GM13977 (cell line): ENCODE results near the gene PTPRG.

ENCODE experiments used
- DNase-seq: peaks from one replicate; pipeline ENCODE4 v3.0.0; 2012; ENCODE audit warnings: low spot score
- CTCF ChIP-seq: IDR thresholded peaks from 2 replicates; pipeline ENCODE4 v1.5.1; 2012; ENCODE audit warnings: mild to moderate bottlenecking, control low read depth; ENCODE audit not compliant: insufficient read depth; ENCODE audit errors: extremely low read depth, missing control alignments
- in situ Hi-C: fragments of 300-500 bp; cut with MboI; formaldehyde crosslinking; loops from one replicate; pipeline ENCODE4 v1.12.0; 2022; ENCODE audit warnings: low sequenced_read_pairs, low pct_unique_long_range_greater_than_20kb, mixed read lengths, inconsistent platforms; ENCODE audit not compliant: unreplicated experiment

Gene PTPRG

DNA sequence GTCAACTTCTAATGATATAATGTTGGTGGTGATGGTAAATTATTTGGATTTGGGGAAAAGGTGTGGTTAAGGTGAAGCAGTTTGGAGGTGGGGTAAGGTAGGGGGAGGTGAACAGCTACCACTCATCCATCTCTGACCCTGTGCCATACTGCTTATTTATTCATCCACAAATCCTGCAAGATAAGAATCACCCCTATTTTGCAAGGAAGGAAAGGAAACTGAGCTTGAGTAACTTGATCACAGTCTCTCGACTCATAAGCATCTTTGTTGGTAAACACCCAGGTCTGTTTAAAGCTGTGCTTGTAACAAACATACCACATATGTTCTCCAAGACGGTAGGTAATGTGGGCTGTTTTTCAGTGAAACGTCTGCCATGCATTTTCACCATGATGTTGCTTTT is 67.3 kb downstream of the PTPRG start:
- no peak for TF ChIP-seq CTCF
- in situ Hi-C loops: no loop called here
- no peak for DNase-seq

DNA sequence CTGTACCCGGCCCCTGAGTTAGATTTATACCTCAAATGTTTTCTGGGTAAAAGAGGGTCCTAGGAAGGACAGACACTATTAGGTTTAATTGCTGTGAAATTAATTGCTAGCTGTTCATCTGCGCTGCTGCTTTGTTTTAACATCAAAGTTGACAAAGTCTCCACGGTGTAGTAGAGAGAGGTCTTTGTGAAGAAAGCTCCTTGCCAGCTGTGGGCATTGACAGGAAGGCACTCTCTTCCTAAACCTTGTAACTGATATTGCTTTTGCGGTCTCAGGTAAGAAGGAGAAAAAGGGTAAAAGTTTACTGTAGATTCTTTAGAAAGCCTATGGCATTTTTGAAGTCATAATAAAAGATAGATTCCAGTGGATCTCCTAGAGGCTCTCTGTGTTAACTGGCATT is 68.1 kb downstream of the PTPRG start:
- no peak for DNase-seq
- TF ChIP-seq CTCF: no peak
- in situ Hi-C loops: no loop called here

DNA sequence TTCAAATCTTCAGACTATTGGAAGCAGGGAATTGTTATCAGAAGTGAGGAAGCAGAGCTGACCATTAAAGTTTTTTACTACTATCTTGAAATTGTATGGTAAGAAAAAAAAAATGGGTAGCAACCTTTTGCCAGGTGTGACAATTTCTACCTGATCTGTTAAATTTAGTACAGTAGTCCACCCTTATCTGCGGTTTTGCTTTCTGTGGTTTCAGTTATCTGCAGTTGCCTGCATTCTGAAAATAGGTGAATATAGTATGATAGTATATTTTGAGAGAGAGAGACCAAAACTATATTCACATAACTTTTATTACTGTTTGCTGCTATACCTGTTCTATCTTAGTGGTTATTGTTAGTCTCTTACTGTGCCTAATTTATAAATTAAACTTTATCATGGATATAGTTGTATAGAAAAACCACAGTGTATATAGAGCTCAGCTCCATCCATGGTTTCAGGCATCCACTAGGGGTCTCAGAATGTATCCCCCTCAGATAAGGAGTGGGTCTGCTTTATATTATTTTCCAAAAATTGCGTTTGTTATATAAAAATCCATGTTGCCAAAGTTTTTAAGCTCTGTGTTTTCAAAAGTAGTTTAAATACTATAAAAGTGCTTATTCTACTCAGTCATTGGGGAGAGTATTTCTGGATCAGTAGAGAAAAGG is 69.9 kb downstream of the PTPRG start:
- no peak for TF ChIP-seq CTCF
- in situ Hi-C loops: no loop called here
- DNase-seq: no peak

- TF ChIP-seq CTCF: no peak
- in situ Hi-C loops: no loop called here
- no peak for DNase-seq
Measured at GRCh38 chr3:61632568-61633175, 71.3 kb downstream of the PTPRG start.

DNA sequence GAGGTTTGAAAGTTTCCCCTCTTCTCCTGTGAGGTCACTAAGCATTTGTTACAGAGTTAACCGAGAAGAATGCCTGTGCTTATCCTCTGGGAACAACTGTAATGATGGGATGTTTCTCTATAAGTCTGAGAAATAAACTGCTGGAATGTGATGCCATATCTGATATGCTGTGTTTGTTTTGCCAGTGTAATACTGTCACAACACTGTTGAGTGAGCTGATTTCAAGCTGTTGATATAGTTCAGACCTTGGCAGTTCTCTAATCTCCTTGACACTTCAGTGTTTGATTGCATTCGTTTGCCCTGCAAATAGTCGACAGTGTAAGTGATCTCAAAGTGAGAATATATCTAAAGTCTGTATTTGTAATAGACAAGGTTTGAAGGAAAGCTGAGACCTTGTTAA is 73.3 kb downstream of the PTPRG start:
- no peak for TF ChIP-seq CTCF
- in situ Hi-C loops: no loop called here
- DNase-seq: no peak

GRCh38 chr3:61637088-61638051 is 76.0 kb downstream of the PTPRG start:
- in situ Hi-C loops: no loop called here
- TF ChIP-seq CTCF: no peak

More at GRCh38 chr3:61637088-61638051, 76.0 kb downstream of the PTPRG start:
- DNase-seq: no peak
